NB4 (cell line): ENCODE data around the gene EPB41L1.

ENCODE experiments used
- DNase-seq: peaks from one replicate; pipeline ENCODE4 v3.0.0; 2010; ENCODE audit warnings: low read depth
- H3K4me3 ChIP-seq: one replicate; pipeline ENCODE4 v1.5.1; 2011; ENCODE audit warnings: mild to moderate bottlenecking, low read depth, low read length, moderate library complexity
- MYC ChIP-seq: IDR thresholded peaks from 2 replicates; pipeline ENCODE4 v1.6.1; 2011; ENCODE audit warnings: low read depth, low read length
- POLR2A ChIP-seq: IDR thresholded peaks from 2 replicates; pipeline ENCODE4 v1.6.1; 2011; ENCODE audit warnings: mild to moderate bottlenecking; ENCODE audit not compliant: insufficient read length; ENCODE audit errors: extremely low read depth
- TF ChIP-seq, protein P1 (sequence below): IDR thresholded peaks from one replicate; pipeline ENCODE4 v1.5.1; 2012; ENCODE audit warnings: low read depth, low read length
- TF ChIP-seq, protein P2 (sequence below): IDR thresholded peaks from 2 replicates; pipeline ENCODE4 v1.6.1; 2011; ENCODE audit warnings: low read depth, low read length

The EPB41L1 gene

DNA sequence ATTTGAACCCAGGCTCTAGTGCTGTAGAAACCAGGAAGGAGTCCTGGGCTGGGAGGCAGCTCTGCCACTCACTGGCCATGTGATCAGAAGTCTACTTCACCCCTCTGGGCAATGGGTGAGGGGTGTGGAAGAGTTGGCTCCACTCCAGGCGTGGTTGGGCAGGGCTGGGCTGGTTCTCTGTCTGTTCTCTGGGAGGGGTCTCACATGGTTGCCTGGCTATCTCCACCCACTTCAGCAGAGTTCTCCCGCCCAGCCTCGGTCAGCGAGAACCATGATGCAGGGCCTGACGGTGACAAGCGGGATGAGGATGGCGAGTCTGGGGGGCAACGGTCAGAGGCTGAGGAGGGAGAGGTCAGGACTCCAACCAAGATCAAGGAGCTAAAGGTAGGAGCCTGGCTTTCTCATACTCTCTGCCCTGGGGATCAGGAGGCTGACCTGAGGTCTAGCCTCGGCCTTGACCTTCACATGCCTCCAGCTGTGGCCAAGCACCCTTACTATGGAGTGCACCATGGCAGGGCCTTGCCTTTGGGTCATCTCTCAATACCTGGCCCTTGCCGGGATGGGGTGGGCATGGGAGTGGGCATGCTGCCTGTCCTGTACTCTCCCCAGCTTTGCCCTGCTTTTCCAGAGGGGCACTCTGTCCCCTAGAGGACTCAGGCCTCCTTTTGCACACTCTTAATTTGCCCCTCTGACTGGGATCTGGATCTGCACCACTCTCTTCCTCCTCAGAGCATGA lies 39.6 kb downstream of the EPB41L1 start:
- DNase-seq: no peak
- no peak for TF ChIP-seq POLR2A
- TF ChIP-seq, protein P1, sequence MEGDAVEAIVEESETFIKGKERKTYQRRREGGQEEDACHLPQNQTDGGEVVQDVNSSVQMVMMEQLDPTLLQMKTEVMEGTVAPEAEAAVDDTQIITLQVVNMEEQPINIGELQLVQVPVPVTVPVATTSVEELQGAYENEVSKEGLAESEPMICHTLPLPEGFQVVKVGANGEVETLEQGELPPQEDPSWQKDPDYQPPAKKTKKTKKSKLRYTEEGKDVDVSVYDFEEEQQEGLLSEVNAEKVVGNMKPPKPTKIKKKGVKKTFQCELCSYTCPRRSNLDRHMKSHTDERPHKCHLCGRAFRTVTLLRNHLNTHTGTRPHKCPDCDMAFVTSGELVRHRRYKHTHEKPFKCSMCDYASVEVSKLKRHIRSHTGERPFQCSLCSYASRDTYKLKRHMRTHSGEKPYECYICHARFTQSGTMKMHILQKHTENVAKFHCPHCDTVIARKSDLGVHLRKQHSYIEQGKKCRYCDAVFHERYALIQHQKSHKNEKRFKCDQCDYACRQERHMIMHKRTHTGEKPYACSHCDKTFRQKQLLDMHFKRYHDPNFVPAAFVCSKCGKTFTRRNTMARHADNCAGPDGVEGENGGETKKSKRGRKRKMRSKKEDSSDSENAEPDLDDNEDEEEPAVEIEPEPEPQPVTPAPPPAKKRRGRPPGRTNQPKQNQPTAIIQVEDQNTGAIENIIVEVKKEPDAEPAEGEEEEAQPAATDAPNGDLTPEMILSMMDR: no peak
- TF ChIP-seq, protein P2, sequence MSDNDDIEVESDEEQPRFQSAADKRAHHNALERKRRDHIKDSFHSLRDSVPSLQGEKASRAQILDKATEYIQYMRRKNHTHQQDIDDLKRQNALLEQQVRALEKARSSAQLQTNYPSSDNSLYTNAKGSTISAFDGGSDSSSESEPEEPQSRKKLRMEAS: no peak
- no peak for TF ChIP-seq MYC
- no peak overlapping the region for H3K4me3 ChIP-seq

- no peak overlapping the region for H3K4me3 ChIP-seq
- no peak for DNase-seq
- TF ChIP-seq MYC (no peak), POLR2A (no peak)
- TF ChIP-seq, protein P2: no peak
- TF ChIP-seq, protein P1: no peak
These were observed 42.1 kb downstream of the EPB41L1 start for GRCh38 chr20:36196676-36197075.

DNA sequence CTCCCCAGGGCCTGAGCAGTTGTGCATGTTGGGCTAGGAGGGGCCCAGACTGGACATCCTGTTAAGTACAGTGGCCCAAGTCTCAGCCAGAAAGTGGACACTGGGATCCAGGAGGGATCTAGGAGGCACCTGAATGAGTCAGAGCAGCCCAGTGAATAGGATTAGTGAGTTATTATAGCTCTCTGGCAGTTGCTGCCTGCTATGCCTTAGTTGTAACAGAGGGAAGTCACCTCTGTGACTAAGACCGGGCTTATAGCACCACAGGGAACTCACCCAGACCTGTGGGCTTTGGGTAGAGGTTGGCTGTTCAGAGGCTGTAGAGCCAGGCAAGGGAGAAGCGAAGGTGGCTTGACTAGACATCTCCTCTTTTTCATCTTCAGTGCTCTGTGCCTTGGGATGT lies 42.7 kb downstream of the EPB41L1 start:
- H3K4me3 ChIP-seq: no peak overlapping the region
- no peak for DNase-seq
- no peak for TF ChIP-seq MYC
- TF ChIP-seq, protein P1: no peak

GRCh38 chr20:36199345-36200257 lies 45.1 kb downstream of the EPB41L1 start:
- peak; percentile 80 for DNase-seq
- H3K4me3 ChIP-seq: no peak overlapping the region
- TF ChIP-seq, protein P1: peak; percentile 97
- TF ChIP-seq MYC (0 out of 2 replicates have a peak, but pooled peaks have one; percentile 30), POLR2A (no peak)
- TF ChIP-seq, protein P2: 0 out of 2 replicates have a peak, but pooled peaks have one; percentile 22

GRCh38 chr20:36200451-36200850 lies 45.9 kb downstream of the EPB41L1 start:
- DNase-seq: no peak
- TF ChIP-seq, protein P2: no peak
- TF ChIP-seq MYC (no peak), POLR2A (no peak)
- TF ChIP-seq, protein P1: no peak
- H3K4me3 ChIP-seq: no peak overlapping the region
